HG03432 (cell line): ENCODE results near the gene EMSY.
"Not testable (repeated sequence)": the region's sequence is repeated elsewhere in the genome, so short reads cannot be mapped to it uniquely, and the experiment has no call there.

Experiments
- ATAC-seq: cut with Tn5 transposase; IDR thresholded peaks from one replicate; pipeline ENCODE4 v1.9.1; 2021; ENCODE audit warnings: mild to moderate bottlenecking, moderate library complexity; ENCODE audit not compliant: unreplicated experiment

The EMSY gene, protein sequence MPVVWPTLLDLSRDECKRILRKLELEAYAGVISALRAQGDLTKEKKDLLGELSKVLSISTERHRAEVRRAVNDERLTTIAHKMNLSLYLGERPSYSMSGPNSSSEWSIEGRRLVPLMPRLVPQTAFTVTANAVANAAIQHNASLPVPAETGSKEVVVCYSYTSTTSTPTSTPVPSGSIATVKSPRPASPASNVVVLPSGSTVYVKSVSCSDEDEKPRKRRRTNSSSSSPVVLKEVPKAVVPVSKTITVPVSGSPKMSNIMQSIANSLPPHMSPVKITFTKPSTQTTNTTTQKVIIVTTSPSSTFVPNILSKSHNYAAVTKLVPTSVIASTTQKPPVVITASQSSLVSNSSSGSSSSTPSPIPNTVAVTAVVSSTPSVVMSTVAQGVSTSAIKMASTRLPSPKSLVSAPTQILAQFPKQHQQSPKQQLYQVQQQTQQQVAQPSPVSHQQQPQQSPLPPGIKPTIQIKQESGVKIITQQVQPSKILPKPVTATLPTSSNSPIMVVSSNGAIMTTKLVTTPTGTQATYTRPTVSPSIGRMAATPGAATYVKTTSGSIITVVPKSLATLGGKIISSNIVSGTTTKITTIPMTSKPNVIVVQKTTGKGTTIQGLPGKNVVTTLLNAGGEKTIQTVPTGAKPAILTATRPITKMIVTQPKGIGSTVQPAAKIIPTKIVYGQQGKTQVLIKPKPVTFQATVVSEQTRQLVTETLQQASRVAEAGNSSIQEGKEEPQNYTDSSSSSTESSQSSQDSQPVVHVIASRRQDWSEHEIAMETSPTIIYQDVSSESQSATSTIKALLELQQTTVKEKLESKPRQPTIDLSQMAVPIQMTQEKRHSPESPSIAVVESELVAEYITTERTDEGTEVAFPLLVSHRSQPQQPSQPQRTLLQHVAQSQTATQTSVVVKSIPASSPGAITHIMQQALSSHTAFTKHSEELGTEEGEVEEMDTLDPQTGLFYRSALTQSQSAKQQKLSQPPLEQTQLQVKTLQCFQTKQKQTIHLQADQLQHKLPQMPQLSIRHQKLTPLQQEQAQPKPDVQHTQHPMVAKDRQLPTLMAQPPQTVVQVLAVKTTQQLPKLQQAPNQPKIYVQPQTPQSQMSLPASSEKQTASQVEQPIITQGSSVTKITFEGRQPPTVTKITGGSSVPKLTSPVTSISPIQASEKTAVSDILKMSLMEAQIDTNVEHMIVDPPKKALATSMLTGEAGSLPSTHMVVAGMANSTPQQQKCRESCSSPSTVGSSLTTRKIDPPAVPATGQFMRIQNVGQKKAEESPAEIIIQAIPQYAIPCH (N-terminal part only)

DNA sequence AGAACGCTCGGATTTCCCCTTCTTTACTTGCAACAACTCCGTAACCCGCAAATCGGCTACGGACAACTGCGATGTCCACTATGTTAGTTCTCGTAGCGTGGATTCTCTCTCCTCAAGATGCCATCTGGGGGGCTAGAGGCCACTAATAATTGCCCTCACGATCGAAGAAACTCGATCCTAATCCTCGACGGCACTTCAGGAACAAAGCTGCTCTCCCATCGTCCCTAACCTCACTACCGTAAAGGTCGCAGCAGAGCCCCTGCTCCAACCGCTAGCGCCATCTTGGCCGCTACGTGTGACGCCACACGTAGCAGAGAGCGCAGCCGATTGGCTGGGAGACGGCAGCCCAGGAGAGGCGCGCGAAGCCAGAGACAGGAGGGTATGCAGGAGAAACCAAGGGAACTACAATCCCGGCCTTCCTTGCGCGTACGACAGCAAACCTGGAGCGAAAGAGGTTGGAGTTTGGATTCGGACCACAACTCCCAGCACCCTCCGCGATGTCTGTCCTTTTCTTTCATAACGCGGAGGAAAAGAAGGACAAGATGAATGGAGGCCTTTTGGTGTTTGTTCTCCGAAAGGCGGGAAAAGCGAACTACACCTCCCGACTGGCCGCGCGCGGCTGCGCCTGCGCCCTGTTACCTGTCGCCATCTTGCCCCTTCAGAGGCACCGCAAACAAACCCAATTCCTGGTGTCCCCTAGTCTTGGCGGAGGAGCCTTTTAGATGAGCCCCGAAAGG lies at the start of gene EMSY:
Gene EMSY, plus strand, starts transcription at position 635 of the 737 bp plus-strand sequence. CDS start 1,921 bp downstream, outside the sequence.
- ATAC-seq = peak; percentile 94

DNA sequence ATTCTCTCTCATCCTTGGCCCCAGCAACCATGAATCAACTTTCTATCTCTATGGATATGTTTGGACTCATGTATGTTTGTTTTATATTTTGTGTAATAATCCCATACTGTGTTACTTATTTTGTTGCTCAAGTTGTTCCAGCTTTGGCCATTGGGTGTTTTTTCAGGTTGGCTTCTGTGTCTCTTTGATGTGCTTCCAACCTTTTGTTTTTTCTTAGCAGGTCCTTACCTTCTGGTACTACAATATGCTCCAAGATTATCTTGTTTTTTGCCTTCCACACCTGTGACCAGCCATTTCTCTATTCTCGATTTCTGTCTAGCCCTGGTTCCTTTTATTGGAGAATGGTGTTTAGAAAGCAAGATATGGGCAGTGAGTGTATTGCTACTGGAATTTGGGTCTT lies 49.5 kb upstream of the EMSY start:
- no peak for ATAC-seq

DNA sequence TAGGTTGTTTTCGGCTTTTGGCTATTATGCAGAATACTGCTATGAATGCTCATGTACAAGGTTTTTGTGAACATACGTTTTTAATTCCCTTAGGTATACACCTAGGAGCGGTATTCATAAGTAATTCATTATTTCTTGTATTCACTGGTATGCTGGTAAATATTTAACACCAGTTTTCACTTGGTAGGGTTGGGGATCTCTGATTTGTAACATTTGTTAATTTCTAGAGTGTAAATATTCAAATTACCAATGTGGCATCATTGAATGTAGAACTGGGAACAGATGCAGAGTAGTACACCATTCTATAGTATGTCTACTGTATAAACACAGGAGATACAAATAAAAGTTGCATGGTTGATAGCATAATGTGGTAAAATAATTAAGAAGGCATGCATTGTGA lies 47.4 kb upstream of the EMSY start:
- no peak for ATAC-seq

DNA sequence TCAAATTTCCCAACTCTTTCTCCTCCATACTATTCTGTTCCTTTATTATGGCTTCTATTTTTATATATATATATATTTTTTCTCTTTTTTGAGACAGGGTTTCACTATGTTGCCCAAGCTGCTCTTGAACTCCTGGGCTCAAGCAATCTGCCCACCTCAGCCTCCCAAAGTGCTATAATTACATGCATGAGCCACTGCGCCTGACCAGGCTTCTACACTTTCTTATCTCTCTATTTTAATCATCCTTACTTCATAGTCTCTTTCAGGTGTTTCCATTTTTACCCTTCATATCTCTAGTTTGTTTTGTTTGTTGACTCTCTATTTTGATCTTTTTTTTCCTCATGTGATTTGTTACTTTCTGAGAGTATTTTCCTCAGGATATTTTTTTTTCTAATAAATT lies 43.9 kb upstream of the EMSY start:
- ATAC-seq = no peak

DNA sequence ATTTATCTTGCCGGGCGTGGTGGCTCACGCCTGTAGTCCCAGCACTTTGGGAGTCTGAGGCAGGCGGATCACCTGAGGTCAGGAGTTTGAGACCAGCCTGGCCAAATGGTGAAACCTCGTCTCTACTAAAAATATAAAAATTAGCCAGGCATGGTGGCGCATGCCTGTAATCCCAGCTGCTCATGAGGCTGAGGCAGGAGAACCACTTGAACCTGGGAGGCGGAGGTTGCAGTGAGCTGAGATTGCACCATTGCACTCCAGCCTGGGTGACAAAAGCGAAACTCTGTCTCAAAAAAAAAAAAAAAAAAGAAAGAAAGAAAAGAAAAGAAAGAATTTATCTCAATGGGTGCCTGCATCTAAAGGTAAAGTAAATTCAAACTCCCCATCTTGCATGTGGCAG lies 43.3 kb upstream of the EMSY start:
- not testable (repeated sequence) for ATAC-seq

DNA sequence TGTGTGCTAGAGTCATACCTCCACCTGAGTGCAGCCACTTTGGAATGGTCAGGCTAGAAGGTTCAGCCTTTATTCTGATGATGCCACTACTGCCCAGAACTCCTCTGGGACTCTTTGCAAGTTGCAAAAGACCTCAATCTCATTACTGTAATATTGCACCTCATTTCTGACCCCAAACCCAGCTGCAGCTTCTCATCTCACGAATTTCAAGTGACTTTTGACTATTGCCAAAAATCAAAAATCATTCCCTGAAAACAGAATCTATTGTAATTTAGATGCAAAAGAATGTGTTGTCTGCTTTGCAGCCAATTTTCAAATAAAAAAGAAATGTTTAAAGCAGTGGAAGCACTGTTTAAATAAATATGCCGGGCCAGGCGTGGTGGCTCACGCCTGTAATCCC lies 38.5 kb upstream of the EMSY start:
- ATAC-seq = no peak

DNA sequence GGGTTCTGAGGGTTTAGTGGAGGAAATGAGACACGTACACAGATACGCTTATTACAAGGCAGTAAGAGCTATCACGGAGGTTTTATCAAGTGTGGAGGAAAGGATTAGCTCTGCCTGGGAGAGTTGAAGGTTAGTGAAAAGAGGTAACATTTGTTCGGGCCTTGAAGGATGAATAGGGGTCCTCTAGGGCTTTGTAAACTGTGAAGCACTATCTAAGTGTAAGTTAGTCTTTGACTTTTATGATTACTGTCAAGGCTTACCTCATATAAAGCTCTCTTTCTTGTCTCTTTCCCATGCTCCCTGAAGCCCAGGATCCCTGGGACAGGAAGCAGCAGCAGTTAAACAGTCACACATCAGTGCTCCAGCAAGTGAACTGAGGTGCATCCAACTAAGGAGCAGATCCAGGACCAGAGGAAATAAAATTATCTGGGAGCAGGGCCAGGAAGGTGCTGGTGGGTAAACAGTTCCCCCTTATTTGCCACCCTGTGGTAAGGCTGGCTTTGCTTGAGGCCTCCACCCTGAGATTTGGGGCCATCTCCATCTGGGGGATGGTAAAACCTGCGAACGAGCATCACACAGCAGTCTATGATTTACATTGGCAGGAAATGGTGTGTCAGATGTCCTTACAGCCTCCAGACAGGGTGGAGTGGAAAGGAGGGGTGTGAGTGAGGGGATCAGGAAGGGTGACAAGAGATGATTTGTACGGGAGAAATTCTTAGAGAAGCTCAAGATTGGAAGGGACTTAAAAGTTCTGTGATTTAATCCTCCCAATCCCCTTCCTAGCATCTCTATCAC lies 36.5 kb upstream of the EMSY start:
- ATAC-seq = no peak

DNA sequence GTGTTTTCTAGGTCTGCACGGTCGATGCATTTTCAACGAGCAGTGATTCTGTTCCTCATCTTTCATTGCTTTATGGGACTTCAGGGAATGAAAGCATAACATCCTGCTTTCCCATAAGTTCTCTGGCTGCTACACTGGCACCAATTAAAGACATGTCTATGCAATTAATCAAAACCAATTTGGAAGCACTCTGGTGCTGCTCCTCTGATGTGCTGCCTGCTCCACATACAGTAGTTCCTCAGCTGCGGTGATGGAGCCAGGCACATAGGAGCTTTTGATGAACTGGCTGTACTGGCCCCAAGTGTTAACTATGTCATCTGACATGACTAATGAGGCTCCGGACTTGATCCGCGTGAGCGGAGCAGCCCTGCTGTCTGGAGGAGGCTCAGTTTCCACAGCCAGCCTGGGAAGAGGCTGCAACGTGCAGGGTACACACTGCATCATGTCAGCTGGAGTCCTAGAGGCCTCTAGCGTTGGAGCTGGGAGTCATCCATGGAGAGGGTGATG lies 33.9 kb upstream of the EMSY start:
- no peak for ATAC-seq

DNA sequence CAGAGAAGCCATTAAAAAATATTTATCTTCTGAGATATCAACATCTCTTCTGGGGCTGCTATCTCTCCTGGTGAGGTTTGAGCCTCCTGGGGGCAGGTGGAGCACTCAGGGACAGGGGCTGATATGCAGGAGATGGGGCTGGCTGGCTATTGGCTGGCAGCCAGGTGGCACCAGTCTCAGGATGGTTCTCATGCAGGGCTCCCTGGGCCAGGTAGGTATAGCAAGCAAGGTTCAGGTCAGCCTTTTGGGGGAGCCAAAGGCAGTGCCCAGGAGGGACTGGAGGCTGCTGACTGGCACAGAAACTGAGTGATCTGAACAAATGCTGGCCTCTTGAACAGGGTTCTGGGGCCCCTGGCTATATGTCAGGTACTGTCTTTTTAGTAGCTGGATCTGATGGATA lies 29.7 kb upstream of the EMSY start:
- no peak for ATAC-seq

DNA sequence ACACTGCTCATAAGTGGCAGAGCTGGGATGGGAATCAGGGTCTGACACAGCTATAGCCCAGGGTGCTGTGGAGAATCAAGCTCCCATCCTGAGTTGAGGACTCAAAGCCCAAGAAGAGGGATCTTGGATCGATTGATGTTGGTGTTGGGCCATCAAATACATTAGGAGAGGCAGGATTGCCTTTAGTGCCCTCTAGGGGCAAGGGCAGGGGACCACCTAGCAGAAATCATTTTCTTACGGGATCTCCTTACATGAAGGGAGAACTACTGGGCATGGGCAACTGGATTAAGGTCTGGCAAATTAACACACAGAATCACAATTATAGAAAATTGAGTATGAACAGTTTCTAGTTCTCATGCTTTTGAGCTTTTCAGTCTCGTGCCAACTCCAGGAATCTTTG lies 24.9 kb upstream of the EMSY start:
- ATAC-seq = no peak

DNA sequence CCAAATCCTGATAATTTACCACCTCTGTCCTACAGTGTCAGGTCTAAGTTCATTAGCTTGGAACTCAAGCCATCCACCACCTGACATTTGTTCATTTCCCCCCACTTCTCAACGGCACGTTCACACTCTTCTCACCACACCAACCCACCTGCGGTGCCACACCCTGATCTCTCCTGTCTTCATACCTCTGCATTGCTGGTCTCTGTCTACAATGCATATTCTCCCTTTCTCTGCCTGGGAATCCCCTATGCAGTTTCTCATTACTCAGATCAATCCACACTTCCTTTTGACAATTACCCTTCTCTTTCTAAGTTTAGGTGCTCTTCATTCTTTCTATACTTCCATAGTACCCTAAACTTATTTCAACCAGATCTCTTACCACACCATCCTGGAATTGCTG lies 20.4 kb upstream of the EMSY start:
- ATAC-seq = peak; percentile 66

DNA sequence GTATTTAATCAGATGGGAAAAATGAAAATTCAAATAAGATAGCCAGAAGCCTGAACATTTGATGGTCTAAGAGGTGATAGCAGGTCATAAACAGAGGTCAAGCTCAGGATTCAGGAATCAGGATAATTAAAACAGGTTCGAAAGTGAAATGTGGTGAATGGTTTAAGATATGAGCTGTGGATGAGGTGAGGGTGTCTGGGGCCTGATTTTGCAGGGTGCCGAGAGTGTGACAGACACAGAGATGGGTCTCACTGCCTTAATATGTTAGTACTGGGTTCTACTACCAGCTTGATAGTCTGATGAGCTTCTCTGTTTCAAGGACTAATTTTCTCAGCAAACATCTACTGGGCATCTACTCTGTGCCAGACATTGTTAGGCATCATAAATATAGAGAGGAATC lies 19.9 kb upstream of the EMSY start:
- peak; percentile 26 for ATAC-seq

DNA sequence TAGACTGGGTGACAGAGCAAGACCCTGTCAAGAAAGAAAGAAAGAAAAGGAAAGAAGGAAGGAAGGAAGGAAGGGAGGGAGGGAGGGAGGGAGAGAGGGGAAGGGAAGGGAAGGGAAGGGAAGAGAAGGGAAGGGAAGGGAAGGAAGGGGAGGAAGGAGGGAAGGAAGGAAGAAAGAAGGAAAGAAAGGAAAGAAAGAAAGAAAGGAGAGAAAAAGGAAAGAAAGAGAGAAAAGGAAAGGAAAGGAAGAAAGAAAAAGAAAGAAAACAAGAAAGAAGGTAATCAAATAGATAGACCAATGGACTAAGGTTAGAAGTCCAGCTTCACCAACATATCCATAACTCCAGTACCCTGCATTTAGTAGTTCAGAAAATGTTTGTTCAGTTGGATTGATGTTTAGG lies 18.2 kb upstream of the EMSY start:
- ATAC-seq = no peak

DNA sequence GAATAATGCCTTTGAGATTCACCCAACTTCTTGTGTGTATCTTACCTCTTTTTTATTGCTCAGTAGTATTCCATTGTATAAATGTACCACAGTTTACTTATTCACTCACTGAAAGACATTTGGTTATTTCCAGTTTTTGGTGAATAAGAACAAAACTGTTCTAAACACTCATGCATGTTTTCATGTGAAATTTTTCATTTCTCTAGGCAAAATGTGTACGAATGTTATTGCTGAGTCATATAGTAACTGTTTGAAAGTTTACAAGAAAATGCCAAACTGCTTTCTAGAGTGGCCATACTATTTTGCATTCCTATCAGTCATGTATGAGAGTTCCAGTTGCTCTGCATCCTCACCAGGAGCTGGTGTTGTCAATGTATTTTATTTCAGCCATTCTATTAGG lies 8.8 kb upstream of the EMSY start:
- ATAC-seq = no peak

DNA sequence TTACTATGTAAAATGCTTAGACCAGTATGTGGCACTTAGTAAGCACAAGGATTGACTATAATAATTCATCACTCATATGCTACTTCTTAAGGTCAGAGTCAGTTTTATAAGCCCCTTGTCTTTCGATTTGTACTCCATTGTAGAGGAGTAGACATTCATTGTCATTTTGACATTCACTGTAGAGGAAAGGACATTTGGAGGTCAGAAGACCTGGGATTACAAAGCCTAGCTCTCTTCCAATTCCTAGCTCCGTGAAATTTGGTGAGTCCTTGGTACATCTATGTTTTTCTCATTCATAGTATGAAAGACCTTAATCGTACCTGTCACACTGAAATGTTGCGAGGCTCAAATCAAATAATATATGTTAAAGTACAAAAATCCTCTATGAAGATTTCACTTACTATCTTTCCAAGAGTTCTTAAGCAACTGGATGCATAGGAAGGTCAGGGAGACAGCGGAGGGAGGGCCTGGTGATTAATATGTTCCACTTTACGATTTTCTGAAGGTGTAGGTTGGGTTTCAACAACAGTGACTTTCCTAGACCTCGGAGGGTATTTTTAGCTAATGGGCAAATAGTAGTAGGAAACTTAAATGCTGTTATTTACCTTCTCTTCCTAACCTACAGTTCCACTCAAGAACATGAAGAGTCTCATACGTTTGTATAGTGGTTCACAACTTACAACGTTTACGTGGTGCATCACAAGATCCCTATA lies 1.4 kb upstream of the EMSY start:
- ATAC-seq = no peak

DNA sequence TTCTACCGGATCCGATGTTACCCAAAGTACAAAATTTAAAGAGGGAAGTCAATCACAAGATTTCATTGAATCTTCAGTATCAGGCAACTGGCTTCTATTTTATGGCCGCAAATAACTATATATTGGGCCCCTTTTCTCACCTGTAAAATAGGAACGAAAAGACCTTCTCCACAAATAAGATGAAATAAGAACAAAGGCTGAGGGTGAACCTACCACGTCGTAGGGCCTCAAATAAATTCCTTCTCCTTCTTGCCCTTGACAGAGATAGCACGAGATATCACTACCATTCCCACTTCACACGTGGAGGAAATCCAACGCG lies 794 bp upstream of the EMSY start:
- ATAC-seq = no peak

DNA sequence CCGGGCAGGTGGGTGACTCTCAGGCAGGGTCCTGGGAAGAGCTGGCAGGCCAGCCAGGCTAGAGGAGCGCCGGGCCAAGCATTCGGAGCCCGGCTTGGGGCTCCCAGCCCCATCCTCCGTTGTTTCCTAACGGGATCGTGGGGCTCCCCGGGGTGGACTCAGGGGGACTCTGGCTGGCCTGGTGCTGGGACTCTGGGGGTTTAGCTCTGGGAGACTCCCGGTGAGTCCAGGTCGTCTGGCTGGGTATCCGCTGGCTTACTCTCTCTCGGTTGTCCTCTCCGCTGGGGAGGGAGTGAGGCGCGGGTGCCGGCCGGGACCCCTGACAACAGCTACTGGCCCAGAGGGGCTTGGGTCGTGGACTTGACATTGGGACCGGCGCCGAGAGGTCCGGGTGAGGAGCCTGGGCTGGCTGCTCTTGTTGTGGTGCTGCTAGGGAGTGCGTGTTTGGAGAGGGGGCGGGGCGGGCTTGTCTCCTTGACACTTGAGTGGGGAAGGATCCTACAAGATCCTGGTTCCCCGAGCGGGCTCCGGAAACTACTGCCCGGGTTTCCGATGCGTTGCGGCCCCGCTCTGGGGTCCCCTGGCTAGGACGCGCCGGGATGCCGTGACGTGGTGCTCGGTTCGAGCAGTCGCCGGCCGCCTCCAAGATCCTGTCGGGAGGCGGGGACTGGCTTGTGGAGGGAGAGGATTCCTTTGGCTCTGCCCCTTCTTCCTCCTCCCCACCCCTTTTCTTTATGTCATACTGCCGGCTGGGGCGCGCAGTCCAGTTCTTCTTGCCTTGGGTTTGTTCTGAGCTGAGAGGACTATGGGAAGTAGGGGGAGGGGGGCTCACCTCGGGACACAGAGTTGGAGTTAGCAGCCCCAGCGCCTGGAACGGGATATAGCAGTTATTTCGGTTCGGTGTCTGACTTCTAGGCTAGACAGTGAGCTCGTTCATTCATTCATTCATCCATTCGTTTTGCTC lies 585 bp downstream of the EMSY start:
- peak; percentile 35 for ATAC-seq

DNA sequence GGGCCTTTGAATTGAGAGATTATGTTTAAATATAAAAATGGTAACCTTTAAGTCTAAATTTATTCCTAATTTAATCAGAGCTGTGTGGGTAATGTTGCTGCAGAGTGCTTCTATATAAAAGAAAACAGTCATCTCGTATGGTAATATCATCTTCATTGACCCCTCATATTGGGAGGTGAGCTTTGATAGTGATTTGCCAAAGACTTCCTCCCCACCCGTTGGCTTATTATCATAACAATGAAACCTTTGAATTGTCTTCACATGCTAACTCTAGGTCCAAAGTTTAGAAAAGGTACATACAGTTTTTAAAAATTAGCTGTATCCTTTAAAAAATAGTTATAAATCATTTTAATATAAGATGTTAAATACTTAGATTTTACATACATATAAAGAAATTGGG lies 3.7 kb downstream of the EMSY start:
- no peak for ATAC-seq
